Heart left ventricle (tissue), 16 donors: ENCODE data around the gene HACD2. TPM values are rescaled to one million over a fixed set of nuclear protein-coding genes. Genes with fewer than 3 reads are reported as not detected.

Source experiments
- ATAC-seq, 4 donors: fragments of 200-7000 bp; cut with Tn5 transposase; one replicate each; pipeline ENCODE4 v1.9.1; 2020 to 2022; ENCODE audit warnings: moderate library complexity in 4 of 4, mild to moderate bottlenecking in 3 of 4, moderate number of reproducible peaks in 1 of 4
- DNase-seq, 5 donors: peaks; one replicate each; pipeline ENCODE4 v3.0.0-alpha.2; 2020
- H3K27ac ChIP-seq, 12 donors: fragments of 200-600 bp; sonication (generic) in 4 of 12; one replicate each; pipeline versions ENCODE4 v1.5.0 to v1.8.0; 2016 to 2022; ENCODE audit warnings: mild to moderate bottlenecking in 2 of 12
- H3K27me3 ChIP-seq, 9 donors: fragments of 200-600 bp; sonication (generic) in 2 of 9; one replicate each; pipeline versions ENCODE4 v1.5.1 to v1.8.0; 2016 to 2022; ENCODE audit warnings: mild to moderate bottlenecking in 3 of 9
- H3K36me3 ChIP-seq, 9 donors: fragments of 200-600 bp; sonication (generic) in 2 of 9; one replicate each; pipeline versions ENCODE4 v1.5.0 to v1.8.0; 2018 to 2022; ENCODE audit warnings: mild to moderate bottlenecking in 2 of 9
- H3K4me1 ChIP-seq, 12 donors: fragments of 200-600 bp; sonication (generic) in 4 of 12; one replicate each; pipeline versions ENCODE4 v1.5.0 to v1.8.0; 2016 to 2022; ENCODE audit warnings: mild to moderate bottlenecking in 3 of 12
- H3K4me3 ChIP-seq, 12 donors: fragments of 200-600 bp; sonication (generic) in 4 of 12; one replicate each; pipeline versions ENCODE4 v1.5.0 to v1.8.0; 2017 to 2022; ENCODE audit warnings: mild to moderate bottlenecking in 9 of 12, moderate library complexity in 4 of 12
- H3K9me3 ChIP-seq, 12 donors: fragments of 200-600 bp; sonication (generic) in 4 of 12; one replicate each; pipeline versions ENCODE4 v1.5.0 to v1.8.0; 2016 to 2022; ENCODE audit warnings: mild to moderate bottlenecking in 1 of 12
- POLR2A ChIP-seq, 2 donors: fragments of 450-650 bp; IDR thresholded peaks; one replicate each; pipeline ENCODE4 v1.6.1; 2017; ENCODE audit warnings: antibody characterized with exemption in 2 of 2, mild to moderate bottlenecking in 2 of 2, moderate library complexity in 2 of 2
- WGBS, 4 donors: extraction: QIAGEN DNeasy Blood & Tissue Kit in 2 of 4; methylation state at CpG; one replicate each; pipeline versions ENCODE4 v1.1.5 to v1.1.7; 2013 to 2018; 5-methylcytosine and 5-hydroxymethylcytosine counted together
- intact Hi-C, 10 donors: fragments of 100-400 bp; cut with DNase I; formaldehyde crosslinking; loops; one replicate each; pipeline versions ENCODE4 v1.11.1 to v1.14.2; 2022
- polyA plus RNA-seq, 2 donors: library from polyadenylated mRNA; stranded (reverse); fragments of 200-250 nt; gene quantifications; one replicate each; pipeline ENCODE4 v1.2.3, GENCODE V29; 2013
- total RNA-seq, 9 donors: library from RNA; depleted of rRNA in 2 of 9; stranded (reverse); fragments of >200 nt in 2 of 9; fragmentation: NEBNext Ultra II Directional in 3 of 9; extraction: Animal tissue kit (Norgen Biotek cat#: 25700) in 3 of 9; gene quantifications; one replicate each; pipeline versions ENCODE4 v1.1.0 to v1.2.4, GENCODE V29; 2016 to 2023
- TF ChIP-seq, protein P1 (sequence below), 12 donors: fragments of 200-600 bp; sonication (generic) in 4 of 12; IDR thresholded peaks; one replicate each; pipeline versions ENCODE4 v1.5.0 to v1.8.0; 2018 to 2022; ENCODE audit warnings: antibody characterized with exemption in 12 of 12, mild to moderate bottlenecking in 5 of 12
- donor health status: ischemic (EF 13 %, LVEDD 7.1; RV severe dilation, severe dysfunction).
- donor health status: healthy with polysubstance abuse.
- donor health status: DM: no; HTN: yes; CAD: no.
- donor health status: DM: no; HTN: no; CAD: no.
- donor health status: ischemic (EF 25% LVEDD 6.9; RV normal size, moderate dysfunction).
- donor health status: ischemic (EF 25% LVEDD 5.7; RV mildly dilated, moderate dysfunction).
- donor health status: healthy.
- donor health status: DM: yes; HTN: yes; CAD: no.
- donor health status: ischemic (EF 35%, LVEDD 5.7; RV mildly dilated, moderate dysfunction).
- donor health status: nonischemic (EF 11% LVEDD 7.7; RV severe dilation, severe dysfunction).
- donor health status: DM: yes; HTN: yes; CAD: no.
- donor health status: PGD.
- donor health status: ischemic (EF 29% LVEDD 5.4; RV normal size, mild dysfunction).
- donor health status: nonischemic (EF 23%, LVEDD 6.1; RV moderate dilation, normal function).

The HACD2 gene
- total and polyA plus RNA-seq, 11 donors, result 5.6 to 23.3 (median 9.7) TPM

DNA sequence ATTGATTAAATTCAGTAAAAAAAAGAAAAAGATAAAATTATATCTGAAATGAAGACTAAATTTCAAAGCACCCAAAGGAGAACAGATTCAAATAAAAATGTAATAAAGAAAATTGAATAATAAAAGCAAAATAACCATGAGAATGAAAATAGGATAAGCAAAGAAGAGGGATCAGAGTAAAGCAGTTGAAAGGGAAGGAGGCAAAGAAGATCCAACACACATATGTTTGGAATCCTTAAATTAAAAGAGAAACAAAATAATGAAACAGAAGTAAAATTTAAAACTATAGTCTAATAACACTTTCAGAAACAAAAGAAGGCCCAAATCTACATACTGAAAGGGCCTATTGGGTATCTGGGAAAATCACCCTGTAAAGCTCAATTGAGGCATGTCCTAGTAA lies 32.1 kb downstream of the HACD2 start:
- ATAC-seq, result no peak
- no peak for DNase-seq
- TF ChIP-seq POLR2A (IDR thresholded peaks at IDR 0.05), result no peak
- TF ChIP-seq, protein P1, sequence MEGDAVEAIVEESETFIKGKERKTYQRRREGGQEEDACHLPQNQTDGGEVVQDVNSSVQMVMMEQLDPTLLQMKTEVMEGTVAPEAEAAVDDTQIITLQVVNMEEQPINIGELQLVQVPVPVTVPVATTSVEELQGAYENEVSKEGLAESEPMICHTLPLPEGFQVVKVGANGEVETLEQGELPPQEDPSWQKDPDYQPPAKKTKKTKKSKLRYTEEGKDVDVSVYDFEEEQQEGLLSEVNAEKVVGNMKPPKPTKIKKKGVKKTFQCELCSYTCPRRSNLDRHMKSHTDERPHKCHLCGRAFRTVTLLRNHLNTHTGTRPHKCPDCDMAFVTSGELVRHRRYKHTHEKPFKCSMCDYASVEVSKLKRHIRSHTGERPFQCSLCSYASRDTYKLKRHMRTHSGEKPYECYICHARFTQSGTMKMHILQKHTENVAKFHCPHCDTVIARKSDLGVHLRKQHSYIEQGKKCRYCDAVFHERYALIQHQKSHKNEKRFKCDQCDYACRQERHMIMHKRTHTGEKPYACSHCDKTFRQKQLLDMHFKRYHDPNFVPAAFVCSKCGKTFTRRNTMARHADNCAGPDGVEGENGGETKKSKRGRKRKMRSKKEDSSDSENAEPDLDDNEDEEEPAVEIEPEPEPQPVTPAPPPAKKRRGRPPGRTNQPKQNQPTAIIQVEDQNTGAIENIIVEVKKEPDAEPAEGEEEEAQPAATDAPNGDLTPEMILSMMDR (IDR thresholded peaks at IDR 0.05), result no peak
- Histone ChIP-seq H3K4me1 (peaks cover 0 to 6% (median 0%) of the 10 kb centered on the region in 12 donors), H3K9me3 (peaks cover 0 to 31% (median 8%) of the 10 kb centered on the region in 12 donors), H3K27me3 (no peaks in the 10 kb centered on the region), H3K36me3 (peaks cover 0 to 12% (median 8%) of the 10 kb centered on the region in 9 donors), H3K4me3 (no peak overlapping the region), H3K27ac (no peak overlapping the region)
- intact Hi-C loops, result loop anchor here in 3 of 10 donors (10.0 kb wide), 3 partner anchors 98 to 608 kb away; partner anchors contain the start of gene SEMA5B (in 1 of the 3)

DNA sequence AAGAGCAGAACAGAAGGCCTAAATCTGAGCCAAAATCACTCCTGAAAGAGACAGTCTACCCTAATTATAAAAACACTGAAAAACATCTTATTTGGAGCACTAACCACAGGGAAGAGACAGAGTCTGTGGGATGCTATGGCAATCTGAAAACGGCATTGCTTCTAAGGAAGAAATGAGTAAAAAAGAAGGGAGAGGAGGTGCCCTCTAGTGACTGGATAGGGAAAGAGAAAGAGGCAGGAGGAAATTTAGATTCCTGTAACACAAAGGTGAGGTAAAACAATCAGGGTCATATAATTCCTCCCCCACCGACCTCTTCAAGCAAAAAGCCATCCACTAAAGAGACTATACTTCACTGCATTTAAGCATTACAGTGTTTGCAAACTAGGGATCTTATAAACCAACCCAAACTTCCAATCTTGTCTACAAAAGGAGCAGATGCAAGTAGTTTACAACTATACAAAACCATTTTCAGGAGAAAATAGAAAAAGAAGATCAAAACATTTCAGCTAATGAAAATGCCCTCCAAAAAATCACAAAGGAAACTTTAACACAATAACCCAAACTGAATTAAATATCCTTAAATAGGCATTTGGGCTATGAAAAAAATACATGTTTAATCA lies 32.6 kb downstream of the HACD2 start:
- H3K4me3 ChIP-seq, result no peak overlapping the region
- peaks cover 0 to 6% (median 0%) of the 10 kb centered on the region in 12 donors for H3K4me1 ChIP-seq
- TF ChIP-seq, protein P1 (IDR thresholded peaks at IDR 0.05), result peak; percentile 8 to 59 (median 38)
- TF ChIP-seq POLR2A (IDR thresholded peaks at IDR 0.05), result no peak
- H3K27ac ChIP-seq, result no peak overlapping the region
- WGBS, 4 donors, result 14 to 17% (median 15%) methylated on average over 2 of the region's 2 CpGs
- no peaks in the 10 kb centered on the region for H3K27me3 ChIP-seq
- H3K36me3 ChIP-seq, result peaks cover 0 to 15% (median 8%) of the 10 kb centered on the region in 9 donors
- ATAC-seq, result no peak
- H3K9me3 ChIP-seq, result peaks cover 0 to 31% (median 8%) of the 10 kb centered on the region in 12 donors
- DNase-seq, result no peak
- intact Hi-C loops, result loop anchor here in 3 of 10 donors (10.0 kb wide), 3 partner anchors 97 to 607 kb away; partner anchors contain the start of gene SEMA5B (in 1 of the 3)

DNA sequence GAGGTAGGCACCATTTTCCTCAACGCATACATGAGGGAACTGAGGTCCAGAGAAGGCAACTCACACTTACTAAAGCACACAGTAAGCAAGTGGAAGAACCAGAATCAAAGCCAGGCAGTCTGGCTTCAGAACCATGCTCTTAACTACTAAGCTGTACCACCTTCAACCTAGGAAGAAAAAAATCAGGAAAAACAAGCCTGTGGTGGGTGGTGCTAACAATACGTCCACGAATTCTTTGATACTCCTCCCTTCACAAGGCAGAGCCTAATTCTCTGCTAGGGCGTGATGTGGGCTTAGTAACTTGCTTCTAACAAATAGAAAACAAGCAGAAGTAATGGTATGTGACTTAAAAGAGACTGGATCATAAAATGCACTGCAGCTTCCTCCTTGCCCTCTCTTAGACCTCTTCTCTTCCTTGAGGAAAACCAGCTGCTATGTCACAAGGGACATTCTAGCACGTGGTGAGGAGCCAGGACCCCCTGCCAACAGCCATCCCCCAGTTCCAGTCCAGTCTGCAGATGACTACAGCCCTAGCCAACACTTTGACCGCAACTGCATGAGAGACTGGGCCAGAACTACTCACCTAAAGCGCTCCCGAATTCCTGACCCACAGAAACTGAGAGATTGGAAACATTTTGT lies 36.9 kb downstream of the HACD2 start:
- intact Hi-C loops, result loop anchor here in 1 of 10 donors (10.0 kb wide), 1 partner anchor 53 kb away; no protein-coding TSS in a partner anchor
- WGBS, 4 donors, result 62 to 74% (median 72%) methylated on average over 8 of the region's 8 CpGs
- Histone ChIP-seq H3K4me3 (no peak overlapping the region), H3K4me1 (peaks cover 0 to 7% (median 0%) of the 10 kb centered on the region in 12 donors), H3K9me3 (peaks cover 0 to 9% (median 4%) of the 10 kb centered on the region in 12 donors), H3K27ac (no peak overlapping the region), H3K27me3 (no peaks in the 10 kb centered on the region), H3K36me3 (peaks cover 0 to 15% (median 8%) of the 10 kb centered on the region in 9 donors)
- TF ChIP-seq POLR2A (IDR thresholded peaks at IDR 0.05), result no peak
- peak in 3 of 4 donors; percentile 36 to 50 (median 45) for ATAC-seq
- peak in 2 of 5 donors; percentile 13 to 27 for DNase-seq

DNA sequence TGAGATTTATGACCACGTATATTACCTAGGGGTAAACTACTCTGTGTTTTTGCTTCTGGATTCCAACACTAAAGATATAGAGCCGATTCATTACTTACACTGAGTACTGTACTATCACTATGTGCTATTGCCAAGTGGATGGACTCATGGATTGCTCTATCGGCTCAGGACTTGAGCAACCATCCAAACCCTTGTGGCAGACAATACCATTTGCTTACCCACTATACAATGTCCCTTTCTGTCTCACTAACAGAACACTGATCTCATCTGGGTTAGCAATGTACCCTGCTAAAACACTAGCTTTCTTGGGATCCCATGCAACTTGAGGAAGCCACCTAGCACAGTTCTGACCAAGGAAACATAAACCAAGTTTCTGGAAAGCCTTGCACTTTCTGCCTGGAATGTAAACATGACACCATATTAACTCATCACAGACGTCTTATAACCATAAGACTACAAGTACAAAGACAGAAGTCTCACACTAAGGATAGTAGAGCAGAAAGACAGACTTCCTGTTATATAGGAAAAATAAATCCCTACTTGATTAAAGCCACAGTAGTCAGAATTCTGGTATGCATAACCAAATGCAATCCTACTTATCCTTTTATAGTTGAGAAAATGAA lies 38.6 kb downstream of the HACD2 start:
- Histone ChIP-seq H3K9me3 (no peaks in the 10 kb centered on the region), H3K4me3 (no peak overlapping the region), H3K27ac (peak overlapping the region in 1 of 12 donors; percentile 11), H3K4me1 (peaks cover 0 to 7% (median 0%) of the 10 kb centered on the region in 12 donors), H3K36me3 (peaks cover 0 to 15% (median 8%) of the 10 kb centered on the region in 9 donors), H3K27me3 (no peaks in the 10 kb centered on the region)
- no peak for DNase-seq
- ATAC-seq, result no peak
- 78 to 86% (median 83%) methylated on average over 4 of the region's 4 CpGs for WGBS, 4 donors
- TF ChIP-seq POLR2A (IDR thresholded peaks at IDR 0.05), result no peak
- TF ChIP-seq, protein P1 (IDR thresholded peaks at IDR 0.05), result no peak
- intact Hi-C loops, result loop anchor here in 1 of 10 donors (10.0 kb wide), 1 partner anchor 51 kb away; no protein-coding TSS in a partner anchor
